ENCODE results near the gene FRS3. TPM values are rescaled to one million over a fixed set of nuclear protein-coding genes. Genes with fewer than 3 reads are reported as not detected.

FRS3 gene
- polyA plus RNA-seq, 2 donors: 1.6 to 3.3 TPM

DNA sequence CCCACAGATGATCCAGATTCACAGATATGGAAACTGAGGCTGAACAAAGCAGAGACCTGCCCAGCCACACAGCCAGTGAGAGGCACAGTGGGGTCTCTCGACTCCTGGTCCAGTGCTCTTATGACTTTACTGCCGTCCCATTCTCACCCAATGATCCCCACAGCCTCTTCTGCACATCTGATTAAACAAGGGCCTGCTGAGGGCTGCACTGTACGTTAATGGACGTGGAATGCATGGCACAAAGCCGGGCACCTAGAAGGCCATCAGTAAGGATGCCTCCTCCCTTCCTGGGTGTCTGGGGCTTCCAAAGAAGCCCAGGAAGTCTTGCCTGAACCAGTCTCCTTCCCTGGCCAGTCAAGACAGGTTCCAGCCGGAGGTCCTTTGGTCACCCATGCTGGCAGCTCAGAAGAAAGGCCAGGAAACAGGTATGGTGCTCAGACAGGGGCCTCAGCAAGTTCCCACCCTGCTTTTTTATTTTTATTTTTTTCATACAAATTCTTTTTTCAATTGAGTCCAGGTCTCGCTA, 48.1 kb downstream of the FRS3 start:
- no peaks in the 10 kb centered on the region for H3K9me3 ChIP-seq (ENCODE audit: control insufficient read depth in 2 of 2, insufficient read depth in 1 of 2, low read depth in 1 of 2, low read length in 1 of 2)
- peaks cover 13 to 26% of the 10 kb centered on the region in 2 donors for H3K4me1 ChIP-seq (ENCODE audit: control insufficient read depth in 2 of 2, insufficient read depth in 2 of 2, low read length in 1 of 2)
- H3K4me3 ChIP-seq (ENCODE audit: low read depth in 1 of 2, low read length in 2 of 2): no peak overlapping the region
- WGBS, 2 donors: 63 to 81% methylated on average over 7 of the region's 7 CpGs
- H3K27ac ChIP-seq (ENCODE audit: low read depth in 2 of 2, low read length in 1 of 2): no peak overlapping the region
- H3K36me3 ChIP-seq (ENCODE audit: control insufficient read depth in 2 of 2, insufficient read depth in 2 of 2, low read length in 1 of 2): peaks cover 0 to 5% of the 10 kb centered on the region in 2 donors
- no peaks in the 10 kb centered on the region for H3K27me3 ChIP-seq (ENCODE audit: control insufficient read depth in 1 of 2, insufficient read depth in 2 of 2, low read length in 2 of 2)

DNA sequence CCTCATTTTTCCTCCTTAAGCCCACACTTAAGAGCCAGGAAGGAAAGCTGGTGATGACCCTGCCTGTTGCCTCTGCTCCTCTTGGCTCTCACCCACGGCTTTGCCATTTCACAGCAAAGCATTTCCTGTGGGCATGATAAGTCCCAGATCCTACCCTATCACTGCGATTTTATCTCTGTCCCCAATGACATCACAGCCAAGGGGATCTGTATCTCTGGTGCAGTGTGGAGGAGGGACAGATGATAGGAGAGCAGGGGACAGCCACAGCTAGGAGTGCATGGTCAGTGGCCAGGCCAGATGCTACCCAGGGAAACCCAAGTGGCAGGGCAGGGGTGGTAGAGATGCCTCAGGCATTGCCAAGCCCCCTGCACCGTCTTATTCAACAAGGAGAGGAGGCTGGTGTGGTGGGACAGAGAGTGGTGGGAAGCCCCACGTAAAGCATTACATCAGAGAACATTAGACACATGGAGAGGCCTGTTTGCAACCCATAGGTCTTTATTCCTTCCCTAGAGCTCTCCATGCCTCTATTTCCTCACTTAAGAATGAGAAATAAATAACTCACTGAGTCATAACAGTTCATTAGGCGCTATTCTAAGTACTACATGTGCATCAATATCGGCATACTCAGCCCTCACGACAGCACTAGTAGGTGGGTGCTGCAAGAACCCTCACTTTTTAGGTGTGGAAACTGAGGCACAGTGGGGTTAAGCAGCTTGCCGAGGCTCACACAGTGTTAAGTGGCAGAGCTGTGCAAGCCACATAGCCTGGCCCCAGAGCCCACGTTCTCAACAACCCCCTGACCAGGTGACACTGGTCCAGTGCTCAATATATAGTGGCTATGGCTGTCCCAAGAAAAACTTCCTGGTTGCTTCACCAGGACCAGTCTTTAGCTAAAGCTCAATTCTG, 48.9 kb downstream of the FRS3 start:
- no peaks in the 10 kb centered on the region for H3K27me3 ChIP-seq (ENCODE audit: control insufficient read depth in 1 of 2, insufficient read depth in 2 of 2, low read length in 2 of 2)
- H3K4me1 ChIP-seq (ENCODE audit: control insufficient read depth in 2 of 2, insufficient read depth in 2 of 2, low read length in 1 of 2): peaks cover 13 to 24% of the 10 kb centered on the region in 2 donors
- H3K36me3 ChIP-seq (ENCODE audit: control insufficient read depth in 2 of 2, insufficient read depth in 2 of 2, low read length in 1 of 2): peaks cover 0 to 5% of the 10 kb centered on the region in 2 donors
- H3K9me3 ChIP-seq (ENCODE audit: control insufficient read depth in 2 of 2, insufficient read depth in 1 of 2, low read depth in 1 of 2, low read length in 1 of 2): no peaks in the 10 kb centered on the region
- H3K4me3 ChIP-seq (ENCODE audit: low read depth in 1 of 2, low read length in 2 of 2): no peak overlapping the region
- WGBS, 2 donors: 70 to 71% methylated on average over 9 of the region's 9 CpGs
- H3K27ac ChIP-seq (ENCODE audit: low read depth in 2 of 2, low read length in 1 of 2): no peak overlapping the region

DNA sequence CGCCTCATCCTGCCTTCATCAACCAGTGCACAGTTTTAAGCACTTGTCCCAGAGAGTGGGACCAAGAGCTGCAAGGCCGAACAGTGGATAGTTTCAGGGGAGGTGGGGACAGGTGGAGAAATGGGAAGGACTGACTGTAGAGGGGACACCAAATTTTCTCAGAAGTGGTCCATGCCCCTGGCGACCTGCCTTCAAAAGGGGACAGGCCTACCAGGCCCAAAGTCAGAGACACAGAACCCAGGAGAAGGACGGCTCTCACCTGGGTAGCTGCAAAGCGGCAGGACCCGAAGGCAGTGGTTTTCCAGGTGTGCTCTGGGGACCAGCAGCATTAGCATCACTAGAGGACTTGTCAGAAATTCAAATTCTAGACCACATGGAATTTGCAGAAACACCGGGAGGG, 50.1 kb downstream of the FRS3 start:
- 90 to 91% methylated on average over 7 of the region's 7 CpGs for WGBS, 2 donors
- no peak overlapping the region for H3K27ac ChIP-seq (ENCODE audit: low read depth in 2 of 2, low read length in 1 of 2)
- H3K27me3 ChIP-seq (ENCODE audit: control insufficient read depth in 1 of 2, insufficient read depth in 2 of 2, low read length in 2 of 2): no peaks in the 10 kb centered on the region
- H3K4me1 ChIP-seq (ENCODE audit: control insufficient read depth in 2 of 2, insufficient read depth in 2 of 2, low read length in 1 of 2): peaks cover 13 to 25% of the 10 kb centered on the region in 2 donors
- no peak overlapping the region for H3K4me3 ChIP-seq (ENCODE audit: low read depth in 1 of 2, low read length in 2 of 2)
- H3K36me3 ChIP-seq (ENCODE audit: control insufficient read depth in 2 of 2, insufficient read depth in 2 of 2, low read length in 1 of 2): peaks cover 0 to 5% of the 10 kb centered on the region in 2 donors
- H3K9me3 ChIP-seq (ENCODE audit: control insufficient read depth in 2 of 2, insufficient read depth in 1 of 2, low read depth in 1 of 2, low read length in 1 of 2): no peaks in the 10 kb centered on the region

DNA sequence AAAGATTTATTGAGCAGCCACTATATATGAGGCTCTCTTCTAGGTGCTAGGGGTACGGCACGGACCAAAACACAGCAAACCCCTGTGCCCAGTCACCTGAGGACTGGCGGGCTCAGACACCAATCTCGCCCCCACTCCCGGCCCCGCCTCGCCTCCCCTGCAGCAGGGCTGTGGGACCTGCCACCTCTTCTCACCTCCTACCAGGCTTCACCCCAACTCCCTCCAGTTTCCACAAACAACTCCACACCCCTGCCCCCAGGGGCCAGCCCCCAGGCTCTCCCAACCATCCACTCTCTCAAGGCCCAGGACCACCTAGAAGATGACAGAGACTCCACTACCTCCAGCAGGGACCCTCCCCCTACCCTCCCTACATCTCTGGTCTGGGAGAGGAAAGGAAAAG, 50.7 kb downstream of the FRS3 start:
- H3K4me1 ChIP-seq (ENCODE audit: control insufficient read depth in 2 of 2, insufficient read depth in 2 of 2, low read length in 1 of 2): peaks cover 13 to 29% of the 10 kb centered on the region in 2 donors
- H3K9me3 ChIP-seq (ENCODE audit: control insufficient read depth in 2 of 2, insufficient read depth in 1 of 2, low read depth in 1 of 2, low read length in 1 of 2): no peaks in the 10 kb centered on the region
- no peaks in the 10 kb centered on the region for H3K27me3 ChIP-seq (ENCODE audit: control insufficient read depth in 1 of 2, insufficient read depth in 2 of 2, low read length in 2 of 2)
- H3K27ac ChIP-seq (ENCODE audit: low read depth in 2 of 2, low read length in 1 of 2): no peak overlapping the region
- H3K4me3 ChIP-seq (ENCODE audit: low read depth in 1 of 2, low read length in 2 of 2): no peak overlapping the region
- WGBS, 2 donors: 82 to 83% methylated on average over 7 of the region's 7 CpGs
- peaks cover 0 to 5% of the 10 kb centered on the region in 2 donors for H3K36me3 ChIP-seq (ENCODE audit: control insufficient read depth in 2 of 2, insufficient read depth in 2 of 2, low read length in 1 of 2)

DNA sequence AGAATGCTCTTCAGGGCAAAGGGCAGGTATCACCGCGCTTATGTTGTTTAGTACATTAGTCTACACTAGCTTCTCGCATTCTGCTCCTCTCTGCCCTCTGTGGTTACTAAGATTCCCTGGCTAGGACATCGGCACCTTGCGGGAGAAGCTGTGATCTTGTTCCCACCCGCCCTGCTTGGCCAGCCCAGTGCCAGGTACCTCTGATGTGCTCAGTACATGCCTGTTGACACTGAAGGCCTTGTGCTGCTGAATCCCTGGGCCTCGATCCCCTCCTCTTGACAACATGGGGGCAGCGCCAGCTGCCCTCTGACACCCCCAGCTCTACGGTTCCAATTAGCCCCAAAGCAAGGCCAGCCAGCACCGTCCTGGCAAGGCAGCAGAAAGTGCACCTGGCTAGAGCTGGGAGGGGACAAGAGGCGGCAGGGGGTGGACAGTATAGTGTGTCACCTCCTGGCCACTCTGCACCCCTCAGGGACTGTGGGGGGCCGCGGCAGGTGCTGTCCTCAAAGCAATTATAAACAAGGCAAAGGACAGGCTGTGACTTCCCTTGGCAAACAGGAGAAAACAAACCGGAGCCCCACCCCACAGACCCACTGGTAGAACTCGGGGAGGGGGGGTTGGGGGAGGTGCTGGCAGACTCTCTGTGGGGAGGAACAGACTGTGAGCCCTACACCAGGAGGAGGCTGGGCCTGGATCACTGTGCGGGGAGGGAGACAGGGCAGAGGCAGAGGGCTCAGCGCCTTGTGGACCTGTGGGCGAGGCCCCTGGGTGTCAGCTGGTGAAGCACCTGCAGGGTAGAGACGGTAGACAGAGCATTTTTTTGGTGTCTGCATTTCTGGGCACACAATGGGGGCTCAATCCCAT, 51.4 kb downstream of the FRS3 start:
- Histone ChIP-seq H3K4me1 (ENCODE audit: control insufficient read depth in 2 of 2, insufficient read depth in 2 of 2, low read length in 1 of 2) (peaks cover 16 to 30% of the 10 kb centered on the region in 2 donors), H3K9me3 (ENCODE audit: control insufficient read depth in 2 of 2, insufficient read depth in 1 of 2, low read depth in 1 of 2, low read length in 1 of 2) (no peaks in the 10 kb centered on the region), H3K36me3 (ENCODE audit: control insufficient read depth in 2 of 2, insufficient read depth in 2 of 2, low read length in 1 of 2) (peaks cover 0 to 5% of the 10 kb centered on the region in 2 donors), H3K4me3 (ENCODE audit: low read depth in 1 of 2, low read length in 2 of 2) (no peak overlapping the region), H3K27me3 (ENCODE audit: control insufficient read depth in 1 of 2, insufficient read depth in 2 of 2, low read length in 2 of 2) (no peaks in the 10 kb centered on the region), H3K27ac (ENCODE audit: low read depth in 2 of 2, low read length in 1 of 2) (no peak overlapping the region)
- 57 to 68% methylated on average over 18 to 19 of the region's 19 CpGs for whole genome bisulfite sequencing, 2 donors

DNA sequence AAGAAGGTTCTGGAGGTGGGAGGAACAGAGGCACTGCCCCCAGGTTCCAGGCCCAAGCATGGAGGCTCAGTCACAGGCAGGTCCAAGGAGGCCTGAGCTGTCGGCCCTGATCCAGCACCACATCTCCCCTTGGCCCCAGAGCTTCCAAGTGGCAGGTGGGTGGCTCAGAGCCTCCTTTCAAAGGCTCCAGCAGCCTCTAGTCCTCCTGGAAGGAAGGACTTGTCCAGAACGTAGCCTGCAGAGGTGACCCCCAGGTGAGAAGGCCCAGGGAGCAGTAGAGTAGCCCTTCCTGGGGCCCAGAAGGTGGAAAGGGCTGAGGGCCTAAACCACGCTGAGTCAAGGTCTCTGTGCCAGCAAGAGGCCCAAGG, 52.0 kb downstream of the FRS3 start:
- Histone ChIP-seq H3K27ac (ENCODE audit: low read depth in 2 of 2, low read length in 1 of 2) (no peak overlapping the region), H3K36me3 (ENCODE audit: control insufficient read depth in 2 of 2, insufficient read depth in 2 of 2, low read length in 1 of 2) (peaks cover 0 to 5% of the 10 kb centered on the region in 2 donors), H3K27me3 (ENCODE audit: control insufficient read depth in 1 of 2, insufficient read depth in 2 of 2, low read length in 2 of 2) (no peaks in the 10 kb centered on the region), H3K9me3 (ENCODE audit: control insufficient read depth in 2 of 2, insufficient read depth in 1 of 2, low read depth in 1 of 2, low read length in 1 of 2) (no peaks in the 10 kb centered on the region), H3K4me3 (ENCODE audit: low read depth in 1 of 2, low read length in 2 of 2) (no peak overlapping the region), H3K4me1 (ENCODE audit: control insufficient read depth in 2 of 2, insufficient read depth in 2 of 2, low read length in 1 of 2) (peaks cover 11 to 28% of the 10 kb centered on the region in 2 donors)
- WGBS, 2 donors: 83 to 93% methylated on average over 3 of the region's 3 CpGs

DNA sequence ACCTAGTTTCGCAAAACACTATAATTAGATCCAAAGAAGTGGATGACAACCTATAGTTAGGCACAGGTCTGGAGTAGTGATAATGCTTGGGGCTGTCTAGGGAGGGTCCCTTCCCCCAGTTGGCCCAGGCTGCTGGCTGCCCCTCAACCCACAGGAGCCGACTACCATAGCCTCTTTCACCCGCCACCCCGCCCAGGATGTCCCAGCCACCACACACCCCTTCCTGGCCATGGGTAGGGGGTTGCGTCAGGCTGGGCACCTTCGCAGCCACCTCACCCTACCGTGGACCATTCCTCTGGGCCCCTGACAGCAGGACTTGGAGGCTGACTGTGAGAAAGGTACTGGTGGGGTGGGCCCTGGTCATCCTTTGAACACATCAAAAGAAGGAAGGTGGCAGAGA, 52.8 kb downstream of the FRS3 start:
- H3K4me1 ChIP-seq (ENCODE audit: control insufficient read depth in 2 of 2, insufficient read depth in 2 of 2, low read length in 1 of 2): peaks cover 9 to 26% of the 10 kb centered on the region in 2 donors

DNA sequence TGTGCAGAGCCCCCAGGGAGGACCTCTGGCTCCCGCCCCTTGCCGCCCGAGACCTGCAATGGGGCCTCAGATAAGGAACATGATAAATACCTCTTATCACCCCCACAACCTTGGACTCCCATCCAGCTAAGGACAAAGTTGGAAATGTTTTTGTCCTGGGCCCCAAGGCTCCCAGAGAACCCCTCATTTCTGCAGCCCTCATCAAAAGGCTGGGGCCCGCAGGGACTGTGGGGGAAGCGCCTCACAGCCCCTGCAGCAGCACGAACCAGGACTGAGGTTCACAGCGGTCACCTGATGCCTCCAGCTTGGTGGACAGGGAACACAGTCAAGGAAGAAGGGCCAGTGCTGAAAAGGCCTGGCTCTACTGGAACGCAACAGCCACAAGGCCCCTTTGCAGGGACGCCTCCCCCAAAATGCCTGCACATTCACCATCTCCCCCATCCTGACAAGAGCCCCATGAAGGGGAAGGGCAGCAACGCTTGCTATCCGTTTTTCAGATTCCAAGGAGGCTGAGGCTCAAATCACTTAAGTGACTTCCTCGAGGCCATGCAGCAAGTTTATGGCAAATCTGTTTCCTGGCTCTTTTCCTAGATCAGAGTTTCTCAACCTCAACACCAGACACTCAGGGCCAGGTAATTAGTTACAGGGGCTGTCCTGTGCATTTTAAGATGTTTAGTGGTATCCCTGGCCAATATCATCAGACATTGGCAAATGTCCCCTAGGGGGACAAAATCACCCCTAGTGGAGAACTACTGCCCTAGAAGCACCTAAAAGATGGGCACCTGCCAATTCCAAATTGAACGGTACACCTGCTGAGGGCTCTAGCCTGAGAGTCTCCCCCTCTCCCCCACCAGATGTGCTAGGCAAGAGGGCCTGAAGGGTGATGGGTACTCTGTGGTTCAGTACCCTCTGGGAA, 54.9 kb downstream of the FRS3 start:
- 74 to 75% methylated on average over 13 of the region's 13 CpGs for WGBS, 2 donors
- no peaks in the 10 kb centered on the region for H3K27me3 ChIP-seq (ENCODE audit: control insufficient read depth in 1 of 2, insufficient read depth in 2 of 2, low read length in 2 of 2)
- no peak overlapping the region for H3K4me3 ChIP-seq (ENCODE audit: low read depth in 1 of 2, low read length in 2 of 2)
- no peaks in the 10 kb centered on the region for H3K36me3 ChIP-seq (ENCODE audit: control insufficient read depth in 2 of 2, insufficient read depth in 2 of 2, low read length in 1 of 2)
- no peaks in the 10 kb centered on the region for H3K9me3 ChIP-seq (ENCODE audit: control insufficient read depth in 2 of 2, insufficient read depth in 1 of 2, low read depth in 1 of 2, low read length in 1 of 2)
- H3K4me1 ChIP-seq (ENCODE audit: control insufficient read depth in 2 of 2, insufficient read depth in 2 of 2, low read length in 1 of 2): peaks cover 9 to 24% of the 10 kb centered on the region in 2 donors
- H3K27ac ChIP-seq (ENCODE audit: low read depth in 2 of 2, low read length in 1 of 2): peak overlapping the region in 1 of 2 donors; percentile 6

More for the DNA sequence above, 52.8 kb downstream of the FRS3 start:
- no peaks in the 10 kb centered on the region for H3K9me3 ChIP-seq (ENCODE audit: control insufficient read depth in 2 of 2, insufficient read depth in 1 of 2, low read depth in 1 of 2, low read length in 1 of 2)
- no peak overlapping the region for H3K27ac ChIP-seq (ENCODE audit: low read depth in 2 of 2, low read length in 1 of 2)
- 74 to 82% methylated on average over 7 of the region's 7 CpGs for WGBS, 2 donors
- H3K4me3 ChIP-seq (ENCODE audit: low read depth in 1 of 2, low read length in 2 of 2): no peak overlapping the region
- peaks cover 0 to 3% of the 10 kb centered on the region in 2 donors for H3K36me3 ChIP-seq (ENCODE audit: control insufficient read depth in 2 of 2, insufficient read depth in 2 of 2, low read length in 1 of 2)
- no peaks in the 10 kb centered on the region for H3K27me3 ChIP-seq (ENCODE audit: control insufficient read depth in 1 of 2, insufficient read depth in 2 of 2, low read length in 2 of 2)

DNA sequence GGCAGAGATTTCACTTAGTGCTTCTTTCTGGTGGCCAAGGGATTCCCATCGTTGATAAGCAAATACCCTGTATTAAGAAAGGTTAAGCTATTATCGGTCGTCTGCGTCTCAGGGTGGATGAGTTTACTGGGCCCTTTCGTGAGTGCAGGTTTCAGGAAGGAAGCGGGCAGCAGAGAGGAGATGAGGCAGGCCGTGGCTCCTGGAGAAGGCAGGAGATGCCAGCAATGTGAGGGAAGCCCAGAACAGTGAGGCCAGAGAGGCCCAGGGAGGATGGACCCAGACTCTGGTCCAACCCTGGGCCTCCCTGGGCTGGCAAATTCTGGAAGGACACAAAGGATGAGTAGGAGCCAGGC, 55.5 kb downstream of the FRS3 start:
- Histone ChIP-seq H3K27ac (ENCODE audit: low read depth in 2 of 2, low read length in 1 of 2) (no peak overlapping the region), H3K4me3 (ENCODE audit: low read depth in 1 of 2, low read length in 2 of 2) (no peak overlapping the region), H3K9me3 (ENCODE audit: control insufficient read depth in 2 of 2, insufficient read depth in 1 of 2, low read depth in 1 of 2, low read length in 1 of 2) (no peaks in the 10 kb centered on the region), H3K4me1 (ENCODE audit: control insufficient read depth in 2 of 2, insufficient read depth in 2 of 2, low read length in 1 of 2) (peaks cover 9 to 26% of the 10 kb centered on the region in 2 donors), H3K36me3 (ENCODE audit: control insufficient read depth in 2 of 2, insufficient read depth in 2 of 2, low read length in 1 of 2) (no peaks in the 10 kb centered on the region), H3K27me3 (ENCODE audit: control insufficient read depth in 1 of 2, insufficient read depth in 2 of 2, low read length in 2 of 2) (no peaks in the 10 kb centered on the region)
- 64 to 68% methylated on average over 7 of the region's 7 CpGs for WGBS, 2 donors

Measured in esophagus (tissue), 2 donors.